ENCODE measurements around the gene ADRA2B.

Gene ADRA2B

DNA sequence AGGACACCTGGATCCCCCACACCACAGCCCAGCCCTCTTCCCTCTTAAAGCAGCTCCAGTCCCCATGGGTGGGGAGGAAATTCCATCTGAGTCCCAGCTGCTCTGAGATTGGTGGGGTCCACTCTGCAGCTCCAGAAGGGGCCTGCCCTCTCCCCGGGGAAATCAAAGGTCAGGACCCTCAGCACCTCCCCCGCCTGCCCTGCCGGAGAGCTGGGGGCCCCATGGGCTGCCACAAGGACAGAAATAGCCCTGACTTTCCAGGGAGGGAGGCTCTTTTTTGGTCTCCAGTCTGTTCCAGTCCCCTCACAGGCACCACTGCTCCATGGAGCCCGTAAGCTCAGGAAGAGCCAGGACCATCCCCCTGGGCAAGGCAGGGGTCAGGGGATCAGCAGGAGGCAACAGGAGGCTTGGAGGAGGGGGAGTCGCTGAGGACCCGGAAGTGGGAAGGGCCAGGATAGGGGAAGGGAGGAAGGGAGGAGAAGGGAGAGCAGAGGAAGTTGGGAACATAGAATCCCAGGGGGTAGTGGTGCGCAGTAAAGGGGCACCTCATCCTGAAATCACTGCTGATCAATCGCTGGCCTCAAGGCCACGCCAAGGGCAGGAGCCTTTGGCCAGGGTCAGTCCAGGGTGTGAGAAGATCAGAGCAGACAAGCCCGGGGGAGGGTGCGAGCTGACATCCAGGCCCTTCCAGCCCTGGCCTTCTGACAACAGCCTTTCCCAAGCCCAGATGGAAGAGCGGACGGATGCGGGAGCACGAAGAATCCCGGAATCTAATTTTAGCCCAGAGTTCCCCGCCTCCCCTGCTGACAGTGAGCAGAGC is 7.6 kb downstream of the ADRA2B start:
- Mint-ChIP-seq H3K36me3 (ENCODE audit: insufficient read depth) (peaks cover 3% of the 10 kb centered on the region), H3K27me3 (no peaks in the 10 kb centered on the region)
- ATAC-seq (replicated peaks; ENCODE audit: extremely low read depth, poor library complexity, severe bottlenecking) = no peak

DNA sequence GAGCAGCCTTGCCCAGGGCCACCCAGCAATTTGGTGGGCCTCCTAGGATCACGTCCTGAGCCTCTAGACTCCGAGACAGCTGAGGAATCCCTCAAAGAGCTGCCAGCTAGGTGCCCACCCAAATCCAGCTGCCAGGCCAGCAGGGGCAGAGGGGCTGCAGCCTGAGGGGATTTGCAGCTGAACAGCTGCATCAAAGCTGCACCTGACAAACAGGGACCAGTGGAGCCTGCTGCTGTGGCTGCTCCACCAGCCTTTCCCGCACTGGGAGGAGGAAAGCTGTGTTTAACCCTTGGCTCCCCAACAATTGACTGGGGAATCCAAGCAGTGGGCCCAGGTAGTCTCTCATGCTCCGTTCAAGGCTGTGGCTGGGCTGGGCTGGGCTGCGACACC is 8.2 kb downstream of the ADRA2B start:
- H3K27me3 Mint-ChIP-seq = no peaks in the 10 kb centered on the region
- H3K9me3 Mint-ChIP-seq = peaks cover 10% of the 10 kb centered on the region
- no peak overlapping the region for H3K4me3 Mint-ChIP-seq
- DNase-seq (ENCODE audit: low spot score in 2 of 2) (no peak), ATAC-seq (replicated peaks; ENCODE audit: extremely low read depth, poor library complexity, severe bottlenecking) (no peak)
- no peaks in the 10 kb centered on the region for H3K4me1 Mint-ChIP-seq
- peaks cover 3% of the 10 kb centered on the region for H3K36me3 Mint-ChIP-seq (ENCODE audit: insufficient read depth)
- H3K27ac Mint-ChIP-seq (ENCODE audit: low read depth) = no peak overlapping the region

More for the DNA sequence above, 7.6 kb downstream of the ADRA2B start:
- no peaks in the 10 kb centered on the region for H3K4me1 Mint-ChIP-seq
- DNase-seq (ENCODE audit: low spot score in 2 of 2) = no peak
- no peak overlapping the region for H3K27ac Mint-ChIP-seq (ENCODE audit: low read depth)
- no peak overlapping the region for H3K4me3 Mint-ChIP-seq
- peaks cover 10% of the 10 kb centered on the region for H3K9me3 Mint-ChIP-seq

DNA sequence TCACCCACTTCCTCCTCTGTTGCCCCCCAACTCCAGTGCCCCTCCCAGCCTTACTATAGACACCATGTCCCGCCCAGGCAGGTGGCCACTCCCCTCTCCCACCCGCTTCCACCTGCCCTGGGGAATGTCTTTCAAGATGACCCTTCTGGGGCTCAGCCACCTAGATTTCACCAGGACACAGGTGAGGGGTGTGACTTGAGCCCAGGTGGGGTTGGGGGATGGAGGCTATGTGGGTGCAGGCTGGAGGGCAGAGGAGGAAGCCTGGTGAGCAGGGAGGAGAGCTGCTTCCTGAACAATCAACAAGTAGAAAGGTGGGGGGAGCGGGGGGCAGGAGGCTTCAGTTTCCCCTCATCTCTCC is 8.7 kb downstream of the ADRA2B start:
- peaks cover 3% of the 10 kb centered on the region for H3K36me3 Mint-ChIP-seq (ENCODE audit: insufficient read depth)
- no peak overlapping the region for H3K4me3 Mint-ChIP-seq
- ATAC-seq (replicated peaks; ENCODE audit: extremely low read depth, poor library complexity, severe bottlenecking) (no peak), DNase-seq (ENCODE audit: low spot score in 2 of 2) (no peak)
- H3K27me3 Mint-ChIP-seq = no peaks in the 10 kb centered on the region
- H3K4me1 Mint-ChIP-seq = no peaks in the 10 kb centered on the region
- peaks cover 10% of the 10 kb centered on the region for H3K9me3 Mint-ChIP-seq
- no peak overlapping the region for H3K27ac Mint-ChIP-seq (ENCODE audit: low read depth)

DNA sequence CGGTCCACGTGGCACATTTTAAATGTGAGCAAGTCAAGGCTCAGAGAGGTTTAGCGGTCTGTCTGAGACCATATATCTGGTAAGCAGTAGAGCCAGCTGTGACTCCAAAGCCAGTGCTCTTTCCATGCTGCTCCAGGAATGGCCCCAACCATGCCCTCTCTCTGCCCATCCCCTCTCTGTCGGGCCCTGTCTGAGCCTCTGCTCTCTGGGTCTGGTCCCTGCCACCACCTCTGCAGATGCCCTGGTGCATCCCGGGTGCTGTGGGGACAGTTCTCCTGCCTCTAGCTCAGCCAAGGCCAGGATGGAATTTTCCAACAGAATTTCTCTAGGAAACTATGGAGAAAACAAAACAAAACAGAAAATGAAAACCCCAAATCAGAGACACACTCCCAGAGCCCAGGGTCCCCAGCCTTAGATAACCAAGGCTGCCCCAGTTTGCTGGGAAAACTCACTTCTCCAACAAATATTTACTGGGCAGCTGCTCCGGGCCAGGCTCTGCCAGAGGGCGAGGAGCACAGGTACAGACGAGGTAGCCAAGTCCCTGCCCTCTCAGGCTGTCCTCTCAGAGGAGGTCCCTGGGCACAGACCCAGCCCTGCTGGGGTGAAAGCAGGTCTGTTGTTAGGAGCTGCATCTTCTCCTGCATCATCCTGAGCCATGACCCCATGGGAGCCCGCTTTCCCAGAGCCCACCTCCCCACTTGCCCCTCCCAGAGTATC is 9.2 kb downstream of the ADRA2B start:
- no peak overlapping the region for H3K27ac Mint-ChIP-seq (ENCODE audit: low read depth)
- no peak overlapping the region for H3K4me3 Mint-ChIP-seq
- no peaks in the 10 kb centered on the region for H3K4me1 Mint-ChIP-seq
- no peaks in the 10 kb centered on the region for H3K27me3 Mint-ChIP-seq
- peaks cover 3% of the 10 kb centered on the region for H3K36me3 Mint-ChIP-seq (ENCODE audit: insufficient read depth)
- DNase-seq (ENCODE audit: low spot score in 2 of 2) = no peak
- no peak for ATAC-seq (replicated peaks; ENCODE audit: extremely low read depth, poor library complexity, severe bottlenecking)
- H3K9me3 Mint-ChIP-seq = peaks cover 10% of the 10 kb centered on the region

DNA sequence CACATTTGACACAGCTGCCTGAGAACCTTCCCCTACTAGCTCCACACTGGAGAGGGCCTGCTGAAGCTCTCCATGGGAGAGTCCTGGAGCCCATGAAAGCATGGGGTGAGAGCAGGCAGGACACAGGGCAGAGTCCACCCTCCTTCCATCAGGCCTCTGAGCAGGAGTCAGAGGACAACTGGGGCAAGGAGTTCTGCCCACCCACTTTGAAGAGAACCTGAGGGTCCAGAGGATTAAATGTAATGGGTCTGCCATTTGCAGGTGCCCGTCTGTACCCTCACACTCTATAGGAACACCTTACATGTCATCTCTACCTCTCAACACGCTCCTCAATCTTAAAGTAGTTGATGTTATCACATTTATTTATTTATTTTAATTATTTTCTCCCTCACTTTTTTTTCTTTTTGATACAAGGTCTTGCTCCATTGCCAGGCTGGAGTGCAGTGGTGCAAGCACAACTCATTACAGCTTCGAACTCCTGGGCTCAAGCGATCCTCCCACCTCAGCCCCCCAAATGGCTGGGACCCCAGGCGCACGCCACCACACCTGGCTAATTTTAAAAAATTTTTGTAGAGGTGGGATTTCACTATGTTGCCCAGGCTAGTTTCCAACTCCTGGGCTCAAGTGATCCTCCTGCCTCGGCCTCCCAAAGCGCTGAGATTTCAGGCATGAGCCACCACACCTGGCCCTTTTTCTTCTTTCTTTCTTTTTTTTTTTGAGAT is 10.2 kb downstream of the ADRA2B start:
- Mint-ChIP-seq H3K27ac (ENCODE audit: low read depth) (no peak overlapping the region), H3K36me3 (ENCODE audit: insufficient read depth) (peaks cover 3% of the 10 kb centered on the region), H3K9me3 (peaks cover 10% of the 10 kb centered on the region), H3K4me1 (no peaks in the 10 kb centered on the region), H3K4me3 (no peak overlapping the region), H3K27me3 (no peaks in the 10 kb centered on the region)
- ATAC-seq (replicated peaks; ENCODE audit: extremely low read depth, poor library complexity, severe bottlenecking) = no peak
- no peak for DNase-seq (ENCODE audit: low spot score in 2 of 2)

DNA sequence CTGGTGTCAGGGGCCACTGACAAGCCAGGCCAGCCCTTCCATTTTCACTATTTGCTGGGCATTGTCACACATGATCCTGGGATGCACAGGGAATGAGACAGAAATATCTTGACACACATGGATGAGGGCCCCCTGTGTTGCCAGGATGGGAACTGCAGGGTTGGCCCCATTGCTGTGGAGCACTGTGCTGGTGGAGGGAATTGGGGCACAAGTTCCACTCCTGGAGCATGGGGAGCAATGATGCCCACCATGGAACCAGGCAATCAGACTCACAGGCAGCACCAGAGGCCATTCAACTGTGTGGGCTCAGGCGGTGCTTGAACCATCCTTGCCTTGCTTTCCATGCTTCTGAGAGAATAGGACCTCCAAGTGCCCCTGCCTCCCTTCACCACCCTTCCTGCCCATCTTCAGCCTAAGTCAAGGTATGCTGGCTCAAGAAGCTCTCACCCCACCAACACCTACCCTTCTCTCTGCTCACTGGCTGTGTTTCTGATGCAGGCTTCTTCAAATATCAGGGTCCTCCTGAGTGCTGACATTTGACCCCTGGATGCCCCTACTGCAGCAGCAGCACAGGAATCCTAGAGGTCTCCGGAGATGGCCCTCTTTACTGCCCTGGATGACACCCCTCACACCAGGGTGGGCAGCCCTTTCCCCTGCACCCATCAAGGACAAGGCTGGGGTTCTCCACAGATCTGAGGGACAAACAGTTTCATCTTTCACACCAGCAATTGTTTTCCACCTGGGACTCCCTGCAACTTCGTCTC is 11.0 kb downstream of the ADRA2B start:
- H3K27ac Mint-ChIP-seq (ENCODE audit: low read depth) = no peak overlapping the region
- ATAC-seq (replicated peaks; ENCODE audit: extremely low read depth, poor library complexity, severe bottlenecking) (no peak), DNase-seq (ENCODE audit: low spot score in 2 of 2) (no peak)
- H3K4me3 Mint-ChIP-seq = no peak overlapping the region
- no peaks in the 10 kb centered on the region for H3K27me3 Mint-ChIP-seq
- H3K4me1 Mint-ChIP-seq = no peaks in the 10 kb centered on the region
- peaks cover 3% of the 10 kb centered on the region for H3K36me3 Mint-ChIP-seq (ENCODE audit: insufficient read depth)
- H3K9me3 Mint-ChIP-seq = peaks cover 10% of the 10 kb centered on the region

DNA sequence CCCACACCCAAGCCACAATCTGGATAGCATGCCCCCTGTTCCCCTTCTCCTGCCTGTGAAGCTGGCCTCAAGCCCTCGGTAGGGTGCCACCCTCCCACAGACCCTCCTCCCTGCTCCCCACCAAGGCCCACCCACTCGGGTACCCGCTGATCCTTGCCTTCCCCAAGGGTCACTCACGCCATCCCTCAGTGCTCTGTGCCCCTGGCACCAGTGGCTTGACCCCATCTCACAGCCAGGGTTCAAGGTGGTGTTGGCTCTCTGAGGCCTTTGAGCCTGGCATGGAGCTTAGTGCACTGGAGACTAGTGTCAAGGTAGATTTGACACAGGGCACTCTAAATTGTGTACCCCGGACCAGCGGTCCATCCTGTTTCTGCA is 11.9 kb downstream of the ADRA2B start:
- ATAC-seq (replicated peaks; ENCODE audit: extremely low read depth, poor library complexity, severe bottlenecking) (no peak), DNase-seq (ENCODE audit: low spot score in 2 of 2) (no peak)
- H3K4me1 Mint-ChIP-seq = no peaks in the 10 kb centered on the region
- peaks cover 10% of the 10 kb centered on the region for H3K9me3 Mint-ChIP-seq
- no peak overlapping the region for H3K27ac Mint-ChIP-seq (ENCODE audit: low read depth)
- no peak overlapping the region for H3K4me3 Mint-ChIP-seq
- H3K36me3 Mint-ChIP-seq (ENCODE audit: insufficient read depth) = no peaks in the 10 kb centered on the region
- H3K27me3 Mint-ChIP-seq = no peaks in the 10 kb centered on the region

DNA sequence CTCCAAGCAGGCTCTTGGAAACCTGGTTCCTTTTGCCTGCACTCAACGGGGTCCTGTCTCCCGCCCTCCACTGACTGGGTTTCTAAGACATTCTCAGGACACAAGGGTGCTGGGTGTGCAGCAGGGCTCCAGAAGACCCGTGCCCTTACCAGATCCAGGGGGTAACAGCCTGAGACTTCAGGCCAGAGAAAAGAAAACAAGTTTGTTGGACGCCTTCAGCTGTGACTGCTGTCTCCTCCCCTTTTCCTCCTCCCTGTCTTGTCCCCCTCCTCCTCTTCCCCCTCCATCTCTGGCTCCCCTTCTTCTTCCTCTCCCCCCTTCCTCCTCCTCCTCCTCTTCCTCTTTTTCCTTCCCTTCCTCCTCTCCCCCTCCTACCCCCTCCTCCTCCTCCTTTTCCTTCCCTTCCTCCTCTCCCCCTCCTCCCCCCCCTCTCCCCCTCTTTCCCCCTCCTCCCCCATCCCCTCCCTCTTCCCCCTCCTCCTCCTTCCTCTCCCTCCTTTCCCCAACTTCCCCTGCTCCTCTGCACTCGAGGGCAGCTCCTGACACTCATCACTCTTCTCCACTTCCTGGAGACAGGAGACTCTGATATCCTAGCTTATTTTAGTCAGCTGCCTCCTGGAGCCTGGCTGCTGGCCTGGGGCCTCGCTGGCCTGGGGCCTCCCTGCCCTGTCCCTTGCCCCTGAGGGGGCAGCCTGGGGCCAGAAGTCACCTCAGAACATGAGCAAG is 12.4 kb downstream of the ADRA2B start:
- H3K27ac Mint-ChIP-seq (ENCODE audit: low read depth) = no peak overlapping the region
- DNase-seq (ENCODE audit: low spot score in 2 of 2) = no peak
- no peaks in the 10 kb centered on the region for H3K4me1 Mint-ChIP-seq
- peaks cover 10% of the 10 kb centered on the region for H3K9me3 Mint-ChIP-seq
- ATAC-seq (replicated peaks; ENCODE audit: extremely low read depth, poor library complexity, severe bottlenecking) = no peak
- H3K27me3 Mint-ChIP-seq = no peaks in the 10 kb centered on the region
- no peaks in the 10 kb centered on the region for H3K36me3 Mint-ChIP-seq (ENCODE audit: insufficient read depth)
- no peak overlapping the region for H3K4me3 Mint-ChIP-seq

DNA sequence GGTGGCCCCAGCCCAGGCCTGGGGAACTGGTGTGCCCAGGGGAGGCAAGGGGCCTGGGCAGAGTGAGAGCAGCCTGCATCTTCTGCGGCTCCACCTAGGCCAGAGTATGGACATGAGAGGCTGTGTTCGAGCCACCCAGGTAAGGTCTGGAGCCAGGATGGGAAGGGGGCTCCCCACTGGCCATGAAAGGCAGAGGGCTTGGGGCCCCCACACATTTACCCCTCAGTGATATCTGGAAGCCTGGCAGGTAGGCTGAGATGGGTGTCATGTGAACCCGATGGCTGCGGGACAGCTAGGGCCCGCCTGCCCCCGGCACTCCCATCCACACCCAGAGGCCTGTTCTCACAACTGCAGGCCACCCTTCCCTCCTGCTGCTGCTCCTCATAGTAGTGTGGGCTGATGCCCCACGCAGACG is 13.2 kb downstream of the ADRA2B start:
- no peaks in the 10 kb centered on the region for H3K4me1 Mint-ChIP-seq
- ATAC-seq (replicated peaks; ENCODE audit: extremely low read depth, poor library complexity, severe bottlenecking) (no peak), DNase-seq (ENCODE audit: low spot score in 2 of 2) (no peak)
- no peaks in the 10 kb centered on the region for H3K36me3 Mint-ChIP-seq (ENCODE audit: insufficient read depth)
- H3K4me3 Mint-ChIP-seq = no peak overlapping the region
- H3K9me3 Mint-ChIP-seq = peaks cover 10% of the 10 kb centered on the region
- H3K27ac Mint-ChIP-seq (ENCODE audit: low read depth) = no peak overlapping the region
- H3K27me3 Mint-ChIP-seq = no peaks in the 10 kb centered on the region

DNA sequence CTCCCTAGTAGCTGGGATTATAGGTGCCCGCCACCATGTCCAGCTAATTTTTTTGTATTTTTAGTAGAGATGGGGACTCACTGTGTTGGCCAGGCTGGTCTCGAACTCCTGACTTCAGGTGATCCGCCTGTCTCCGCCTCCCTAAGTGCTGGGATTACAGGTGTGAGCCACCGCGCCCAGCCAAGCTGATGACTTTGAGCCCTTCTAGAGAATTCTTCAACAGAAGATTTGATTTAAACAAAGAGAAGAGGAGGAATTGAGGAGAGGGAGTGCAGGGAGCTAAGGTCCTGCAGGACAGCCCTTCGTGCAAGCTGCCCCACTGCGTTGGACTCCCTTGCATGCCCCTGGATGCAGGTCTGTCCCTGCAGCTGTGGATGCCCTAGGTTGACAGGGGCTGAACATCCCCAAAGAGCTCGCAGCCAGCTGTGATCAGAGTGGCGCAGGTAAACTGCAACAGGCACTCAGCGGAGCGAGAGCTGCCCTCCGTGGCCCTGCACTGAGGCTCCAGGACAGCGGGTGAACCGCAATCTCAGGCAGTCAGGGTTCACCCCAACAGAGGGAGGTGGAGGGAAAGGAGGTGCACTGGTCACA is 13.7 kb downstream of the ADRA2B start:
- Mint-ChIP-seq H3K4me3 (no peak overlapping the region), H3K4me1 (no peaks in the 10 kb centered on the region), H3K27me3 (no peaks in the 10 kb centered on the region), H3K36me3 (ENCODE audit: insufficient read depth) (peaks cover 2% of the 10 kb centered on the region), H3K9me3 (peaks cover 10% of the 10 kb centered on the region), H3K27ac (ENCODE audit: low read depth) (no peak overlapping the region)
- DNase-seq (ENCODE audit: low spot score in 2 of 2) (no peak), ATAC-seq (replicated peaks; ENCODE audit: extremely low read depth, poor library complexity, severe bottlenecking) (no peak)

DNA sequence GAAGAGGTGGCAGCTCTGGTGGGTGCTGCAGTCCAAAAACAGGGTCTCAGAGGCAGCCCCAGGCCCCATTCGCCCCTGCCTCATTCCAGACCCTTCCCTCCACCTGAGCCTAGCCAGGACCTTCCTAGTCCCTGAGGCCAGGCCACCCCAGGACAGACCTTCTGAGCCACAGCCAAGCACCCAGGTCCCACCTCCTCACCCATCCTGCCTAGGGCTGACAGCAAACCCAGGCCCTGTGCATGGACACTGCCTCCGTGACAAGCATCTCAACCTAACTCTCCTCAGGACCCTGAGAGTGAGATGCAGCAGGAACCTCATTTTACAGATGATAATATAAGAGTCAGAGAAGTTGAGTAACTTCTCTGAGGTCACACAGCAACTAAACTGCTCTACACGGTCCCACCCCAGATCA is 15.5 kb downstream of the ADRA2B start:
- H3K9me3 Mint-ChIP-seq = peaks cover 10% of the 10 kb centered on the region
- ATAC-seq (replicated peaks; ENCODE audit: extremely low read depth, poor library complexity, severe bottlenecking) (no peak), DNase-seq (ENCODE audit: low spot score in 2 of 2) (peak in 1 of 2 donors; percentile 2)
- peak overlapping the region; percentile 87 for H3K27ac Mint-ChIP-seq (ENCODE audit: low read depth)
- H3K4me1 Mint-ChIP-seq = no peaks in the 10 kb centered on the region
- no peak overlapping the region for H3K4me3 Mint-ChIP-seq
- H3K27me3 Mint-ChIP-seq = no peaks in the 10 kb centered on the region
- peaks cover 2% of the 10 kb centered on the region for H3K36me3 Mint-ChIP-seq (ENCODE audit: insufficient read depth)
